ENCODE results near the gene RBM4.
"Not testable (repeated sequence)": the region's sequence is repeated elsewhere in the genome, so short reads cannot be mapped to it uniquely, and the experiment has no call there.

The RBM4 gene

GRCh38 chr11:66629356-66629755 lies 9.1 kb upstream of the RBM4 start:
- no peak for TF ChIP-seq CTCF (conservative IDR thresholded peaks at IDR 0.05; ENCODE audit: low read depth, low read length)
- H3K4me3 ChIP-seq (ENCODE audit: low read depth, low read length): no peak overlapping the region
- DNase-seq (ENCODE audit: low read depth): no peak

GRCh38 chr11:66631883-66632282 lies 6.6 kb upstream of the RBM4 start:
- DNase-seq (ENCODE audit: low read depth): no peak
- no peak for TF ChIP-seq CTCF (conservative IDR thresholded peaks at IDR 0.05; ENCODE audit: low read depth, low read length)
- H3K4me3 ChIP-seq (ENCODE audit: low read depth, low read length): no peak overlapping the region

- no peak overlapping the region for H3K4me3 ChIP-seq (ENCODE audit: low read depth, low read length)
- no peak for DNase-seq (ENCODE audit: low read depth)
- no peak for TF ChIP-seq CTCF (conservative IDR thresholded peaks at IDR 0.05; ENCODE audit: low read depth, low read length)
Measured at GRCh38 chr11:66632952-66633351, 5.6 kb upstream of the RBM4 start.

GRCh38 chr11:66636411-66636810 lies 2.1 kb upstream of the RBM4 start:
- DNase-seq (ENCODE audit: low read depth): no peak
- H3K4me3 ChIP-seq (ENCODE audit: low read depth, low read length): no peak overlapping the region
- no peak for TF ChIP-seq CTCF (conservative IDR thresholded peaks at IDR 0.05; ENCODE audit: low read depth, low read length)

- DNase-seq (ENCODE audit: low read depth): no peak
- no peak for TF ChIP-seq CTCF (conservative IDR thresholded peaks at IDR 0.05; ENCODE audit: low read depth, low read length)
- peak overlapping the region; percentile 63 for H3K4me3 ChIP-seq (ENCODE audit: low read depth, low read length)
Measured at GRCh38 chr11:66637557-66638176, 836 bp upstream of the RBM4 start.

- peak overlapping the region; percentile 96 for H3K4me3 ChIP-seq (ENCODE audit: low read depth, low read length)
- TF ChIP-seq CTCF (conservative IDR thresholded peaks at IDR 0.05; ENCODE audit: low read depth, low read length): peak; percentile 27
- DNase-seq (ENCODE audit: low read depth): peak; percentile 67
Measured at GRCh38 chr11:66639066-66639813, 737 bp downstream of the RBM4 start.

- H3K4me3 ChIP-seq (ENCODE audit: low read depth, low read length): peak overlapping the region; percentile 96
- not testable (repeated sequence) for DNase-seq (ENCODE audit: low read depth)
Measured at GRCh38 chr11:66639814-66640340, 1.4 kb downstream of the RBM4 start.

Data from choroid plexus epithelial cell (primary cell).